ENCODE results near the gene TRMT5. TPM values are rescaled to one million over a fixed set of nuclear protein-coding genes. Genes with fewer than 3 reads are reported as not detected.

The TRMT5 gene
- total RNA-seq, 3 donors from 2014 or later (not counting 1 experiment from before 2014, with no cell fraction given), result 1.7 to 2.6 (median 1.9) TPM

GRCh38 chr14:60922050-60922449 lies 58.8 kb downstream of the TRMT5 start:
- Histone ChIP-seq H3K4me1 (ENCODE audit: control insufficient read depth, insufficient read depth, low read length) (no peaks in the 10 kb centered on the region), H3K9me3 (ENCODE audit: control insufficient read depth, insufficient read depth, low read length) (no peaks in the 10 kb centered on the region), H3K36me3 (ENCODE audit: control insufficient read depth, insufficient read depth, low read length) (no peaks in the 10 kb centered on the region), H3K4me3 (ENCODE audit: low read length) (no peak overlapping the region), H3K27me3 (ENCODE audit: control insufficient read depth, insufficient read depth, low read length) (no peaks in the 10 kb centered on the region), H3K27ac (ENCODE audit: low read length) (no peak overlapping the region)
- no peak for DNase-seq
- Mint-ChIP-seq H3K4me3 (no peak overlapping the region), H3K27ac (no peak overlapping the region), H3K9me3 (no peaks in the 10 kb centered on the region), H3K4me1 (peaks cover 0 to 12% of the 10 kb centered on the region in 2 donors), H3K27me3 (ENCODE audit: low read depth in 2 of 2) (no peaks in the 10 kb centered on the region), H3K36me3 (no peaks in the 10 kb centered on the region)
- ATAC-seq, result no peak
- no CpG with 5 or more reads among the region's 2 CpGs for WGBS (ENCODE audit: insufficient coverage)
- intact Hi-C loops (cut with micrococcal nuclease), result no loop called here
- no peak for TF ChIP-seq CTCF (IDR thresholded peaks at IDR 0.05)

Other genes starting within 250 kb of the TRMT5 start
- 10 to 100 TPM; 33.8 to 45.4 (median 34.0) TPM for gene MNAT1, start 246.3 kb downstream of the TRMT5 start, total RNA-seq
- 10 to 100 TPM in 1 of 3 donors, 1 to 10 TPM in 2; 7.1 to 11.0 (median 8.8) TPM for gene SLC38A6, start 166 bp upstream of the TRMT5 start, total RNA-seq

Measured in natural killer cell (primary cell).